GM03348 (cell line): ENCODE data around the gene MIP.
"Not testable (repeated sequence)": the region's sequence is repeated elsewhere in the genome, so short reads cannot be mapped to it uniquely, and the experiment has no call there.

Experiments used
- DNase-seq: peaks from one replicate; pipeline ENCODE4 v3.0.0; 2012; ENCODE audit warnings: low spot score

The MIP gene

DNA sequence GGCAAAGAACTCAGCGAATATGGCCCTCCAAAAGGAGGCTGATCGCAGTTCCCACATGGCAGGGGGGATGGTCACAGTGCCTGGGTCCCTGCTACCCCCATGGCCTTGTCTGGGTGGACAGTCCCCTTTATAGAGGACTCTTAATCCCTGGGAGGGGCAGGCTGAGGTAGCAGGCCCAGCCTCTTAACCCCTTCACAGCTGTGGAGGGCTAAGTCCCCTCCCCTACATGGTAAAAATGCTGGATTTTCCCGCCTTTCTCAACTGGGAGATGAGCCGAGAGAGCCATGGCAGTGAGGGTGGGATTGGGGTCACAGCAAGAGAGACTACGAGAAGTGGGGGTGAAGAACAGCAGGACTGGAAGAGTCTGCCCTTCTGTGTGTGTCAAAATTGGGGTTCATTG lies at the start of gene MIP:
Gene MIP (minus strand): TSS at position 101 of the 400 bp plus-strand sequence. CDS start 44 bp downstream, at position 57.
- no peak for DNase-seq

DNA sequence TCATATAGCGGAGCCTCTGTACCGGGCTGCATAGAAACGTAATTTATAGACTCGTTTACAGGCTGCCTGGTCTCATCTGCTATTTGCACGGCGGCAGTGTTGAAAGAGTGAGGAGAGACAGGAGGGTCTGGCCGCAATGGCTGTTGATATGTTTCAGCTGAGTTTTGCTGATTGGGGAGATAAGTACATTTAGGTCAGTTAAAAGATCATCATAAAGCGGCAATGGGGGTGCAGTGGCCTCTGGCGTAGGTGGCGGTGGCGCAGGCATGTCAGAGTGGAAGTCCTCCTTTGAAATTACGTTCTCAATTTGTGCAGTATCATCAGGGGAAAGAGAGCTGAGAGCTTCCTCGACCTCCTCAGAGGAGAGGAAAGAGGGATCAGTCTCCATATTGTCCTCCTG lies 45.4 kb upstream of the MIP start:
- DNase-seq = not testable (repeated sequence)

DNA sequence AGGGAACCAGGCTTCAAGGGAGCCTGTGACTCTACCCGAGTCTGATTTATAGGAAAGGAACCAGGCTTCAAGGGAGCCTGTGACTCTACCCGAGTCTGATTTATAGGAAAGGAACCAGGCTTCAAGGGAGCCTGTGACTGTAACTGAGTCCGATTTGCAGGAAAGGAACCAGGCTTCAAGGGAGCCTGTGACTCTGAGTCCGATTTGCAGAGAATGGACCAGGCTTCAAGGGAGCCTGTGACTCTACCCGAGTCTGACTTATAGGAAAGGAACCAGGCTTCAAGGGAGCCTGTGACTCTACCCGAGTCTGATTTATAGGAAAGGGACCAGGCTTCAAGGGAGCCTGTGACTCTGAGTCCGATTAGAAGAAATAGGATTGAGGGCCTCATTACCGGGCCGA lies 45.0 kb upstream of the MIP start:
- DNase-seq = not testable (repeated sequence)

- not testable (repeated sequence) for DNase-seq
Observed at GRCh38 chr12:56498126-56498902, 43.9 kb upstream of the MIP start.

DNA sequence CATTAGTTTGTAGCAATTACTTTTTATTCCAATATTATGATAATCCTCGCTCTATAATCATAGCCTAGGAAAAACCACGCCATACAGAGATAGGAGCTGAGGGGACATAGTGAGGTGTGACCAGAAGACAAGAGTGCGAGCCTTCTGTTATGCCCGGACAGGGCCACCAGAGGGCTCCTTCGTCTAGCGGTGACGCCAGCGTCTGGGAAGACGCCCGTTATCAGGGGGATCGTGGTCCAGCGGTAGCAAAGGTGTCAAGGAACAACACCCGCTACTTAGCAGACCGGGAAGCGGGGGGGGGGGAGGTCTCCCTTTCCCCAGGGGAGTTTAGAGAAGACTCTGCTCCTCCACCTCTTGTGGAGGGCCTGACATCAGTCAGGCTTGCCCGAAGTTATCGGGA lies 42.2 kb upstream of the MIP start:
- DNase-seq = peak; percentile 21

DNA sequence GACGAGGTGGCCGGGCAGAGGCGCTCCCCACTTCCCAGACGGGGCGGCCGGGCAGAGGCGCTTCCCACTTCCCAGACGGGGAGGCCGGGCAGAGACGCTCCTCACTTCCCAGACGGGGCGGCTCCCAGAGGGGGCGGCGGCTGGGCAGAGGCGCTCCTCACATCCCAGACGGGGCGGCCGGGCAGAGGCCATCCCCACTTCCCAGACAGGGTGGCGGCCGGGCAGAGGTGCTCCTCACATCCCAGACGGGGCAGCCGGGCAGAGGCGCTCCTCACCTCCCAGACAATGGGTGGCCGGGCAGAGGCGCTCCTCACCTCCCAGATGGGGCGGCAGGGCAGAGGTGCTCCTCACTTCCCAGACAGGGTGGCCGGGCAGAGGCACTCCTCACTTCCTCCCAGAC lies 40.0 kb upstream of the MIP start:
- DNase-seq = not testable (repeated sequence)

GRCh38 chr12:56494106-56494415 lies 39.6 kb upstream of the MIP start:
- DNase-seq = not testable (repeated sequence)

GRCh38 chr12:56493409-56494105 lies 39.1 kb upstream of the MIP start:
- not testable (repeated sequence) for DNase-seq

DNA sequence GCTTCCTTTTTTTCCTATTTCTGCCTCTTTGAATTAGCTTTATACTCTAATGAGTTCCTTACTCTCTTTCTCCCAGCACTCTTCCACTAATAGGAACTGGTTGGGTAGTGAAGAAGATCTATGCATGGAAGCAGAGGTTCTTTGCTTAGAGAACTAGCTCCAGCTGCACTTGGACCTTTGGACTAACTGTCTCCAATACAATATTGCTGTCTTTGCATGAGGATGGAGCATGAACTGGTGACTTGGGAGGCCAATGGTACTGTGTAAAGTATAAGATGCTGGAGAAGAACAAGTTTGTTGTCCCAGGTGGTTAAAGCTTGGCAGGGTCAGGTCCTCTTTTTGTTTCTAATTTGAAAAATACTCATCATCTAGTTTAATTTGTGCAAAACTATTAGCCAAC lies 35.9 kb upstream of the MIP start:
- DNase-seq = no peak

- peak; percentile 95 for DNase-seq
Observed at GRCh38 chr12:56488041-56488955, 33.8 kb upstream of the MIP start, which contains the start of gene GLS2. Gene GLS2 (minus strand): TSS chr12:56488161. CDS start chr12:56488118, 43 bp downstream.

GRCh38 chr12:56487448-56488040 lies 33.1 kb upstream of the MIP start:
- DNase-seq = peak; percentile 20

GRCh38 chr12:56486694-56487093 lies 32.2 kb upstream of the MIP start:
- DNase-seq = no peak

DNA sequence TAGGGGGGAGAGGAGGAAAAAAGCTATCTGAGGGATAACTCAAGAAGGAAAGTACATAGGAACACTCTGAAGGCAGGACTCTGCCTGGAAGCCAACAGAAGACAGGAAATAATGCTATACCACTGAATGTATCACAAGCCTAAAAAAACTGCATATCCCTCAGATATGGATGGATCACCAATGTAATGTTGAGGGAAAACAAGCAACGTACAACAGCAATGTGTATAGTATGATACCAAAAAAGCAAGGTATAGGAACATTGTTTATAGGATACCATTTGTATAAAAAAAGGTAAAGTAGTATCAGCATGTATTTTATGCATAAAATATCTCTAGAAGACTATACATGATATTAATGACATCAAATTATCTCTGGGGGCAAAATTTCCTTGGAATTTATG lies 30.1 kb upstream of the MIP start:
- DNase-seq = no peak

DNA sequence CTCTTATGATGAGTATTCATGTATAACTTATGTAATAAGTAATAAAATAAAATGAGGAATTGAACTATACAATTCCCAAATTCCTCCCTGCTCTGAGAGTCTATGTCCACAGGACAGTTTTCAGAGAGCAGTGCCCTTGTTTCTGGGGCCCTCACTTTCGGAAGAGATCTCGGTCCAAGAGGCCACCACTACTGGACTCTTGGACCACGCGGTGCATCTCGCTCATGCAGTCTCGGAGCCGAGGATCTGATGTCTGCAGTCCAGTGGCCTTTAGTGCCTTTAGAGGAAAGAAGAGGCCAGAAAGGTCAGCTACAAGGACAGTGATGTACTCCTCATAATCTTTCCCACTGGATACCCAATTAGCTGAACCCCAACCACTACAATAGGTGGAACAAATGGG lies 25.2 kb upstream of the MIP start:
- no peak for DNase-seq

DNA sequence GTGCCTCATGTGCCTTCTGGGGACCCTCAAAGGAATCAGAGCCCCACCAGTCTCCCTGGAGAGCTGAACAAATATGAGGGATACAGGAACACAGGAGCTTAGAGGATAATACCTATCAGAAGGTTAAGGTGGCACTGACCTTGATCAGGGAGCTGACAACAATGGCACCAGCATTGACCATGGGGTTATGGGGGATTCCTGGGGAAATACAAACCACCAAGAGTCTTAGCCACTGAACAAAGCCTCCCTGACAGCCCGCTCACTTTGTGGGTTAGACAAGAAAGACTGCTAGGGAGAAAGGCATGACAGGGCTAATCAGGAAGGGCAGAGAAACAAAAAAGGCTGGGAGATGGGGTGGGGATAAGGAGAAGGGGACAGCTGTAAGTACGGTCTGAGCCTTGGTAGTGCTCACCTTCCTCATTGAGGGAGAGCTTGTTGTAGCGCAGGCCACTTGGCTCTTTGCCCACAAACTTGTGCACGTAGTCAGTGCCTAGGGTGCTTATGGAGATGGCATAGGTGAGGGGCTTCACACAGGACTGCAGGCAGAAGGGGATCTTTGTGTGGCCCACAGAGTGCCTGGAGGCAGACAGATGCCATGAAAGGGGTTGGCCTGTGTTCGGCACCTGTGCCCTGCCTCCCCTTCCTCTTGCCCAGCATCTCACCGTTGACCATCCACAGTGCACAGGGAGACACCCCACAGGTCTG lies 23.2 kb upstream of the MIP start:
- no peak for DNase-seq

DNA sequence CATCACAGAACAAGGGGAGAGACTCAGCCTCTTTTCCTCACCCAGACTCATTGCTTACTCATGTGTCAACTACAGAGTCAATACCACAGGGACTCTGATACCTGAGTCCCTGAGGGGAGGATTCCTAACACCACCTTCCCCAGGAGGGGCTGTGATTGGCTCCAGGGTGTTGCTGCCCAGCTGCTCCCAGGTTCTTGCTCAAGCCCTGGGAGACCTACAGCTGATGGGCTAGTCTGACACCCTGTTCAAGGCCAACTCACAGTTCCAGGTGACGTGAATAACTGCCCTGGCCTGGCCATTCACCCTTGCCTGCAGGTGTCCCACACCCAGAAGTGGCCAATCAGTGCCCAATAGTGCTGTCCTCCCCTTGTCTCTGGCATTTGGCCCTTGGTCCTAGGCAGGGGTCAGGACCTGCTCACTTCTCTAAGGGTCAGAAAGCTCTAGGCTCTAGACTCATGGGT lies 22.5 kb upstream of the MIP start:
- DNase-seq = no peak

GRCh38 chr12:56476143-56476542 lies 21.7 kb upstream of the MIP start:
- no peak for DNase-seq

DNA sequence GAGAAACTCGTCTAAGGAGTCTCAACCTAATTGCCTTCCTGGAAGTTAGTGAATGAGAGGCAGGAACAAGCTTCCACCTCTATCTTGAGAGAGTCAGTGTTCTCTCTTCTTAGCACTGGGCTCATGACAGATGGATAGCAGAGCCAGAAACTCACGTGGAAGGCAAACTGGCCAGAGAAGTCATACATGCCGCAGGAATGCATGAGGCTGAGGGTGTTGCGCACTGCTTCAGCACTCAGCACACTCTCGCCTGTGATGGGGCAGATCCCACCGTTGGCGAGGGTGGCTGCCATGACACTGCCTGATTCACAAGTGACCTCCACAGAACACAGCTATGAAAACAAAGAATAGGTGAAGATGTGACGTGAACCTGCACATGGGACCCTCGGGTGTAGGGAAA lies 19.9 kb upstream of the MIP start:
- DNase-seq = no peak

DNA sequence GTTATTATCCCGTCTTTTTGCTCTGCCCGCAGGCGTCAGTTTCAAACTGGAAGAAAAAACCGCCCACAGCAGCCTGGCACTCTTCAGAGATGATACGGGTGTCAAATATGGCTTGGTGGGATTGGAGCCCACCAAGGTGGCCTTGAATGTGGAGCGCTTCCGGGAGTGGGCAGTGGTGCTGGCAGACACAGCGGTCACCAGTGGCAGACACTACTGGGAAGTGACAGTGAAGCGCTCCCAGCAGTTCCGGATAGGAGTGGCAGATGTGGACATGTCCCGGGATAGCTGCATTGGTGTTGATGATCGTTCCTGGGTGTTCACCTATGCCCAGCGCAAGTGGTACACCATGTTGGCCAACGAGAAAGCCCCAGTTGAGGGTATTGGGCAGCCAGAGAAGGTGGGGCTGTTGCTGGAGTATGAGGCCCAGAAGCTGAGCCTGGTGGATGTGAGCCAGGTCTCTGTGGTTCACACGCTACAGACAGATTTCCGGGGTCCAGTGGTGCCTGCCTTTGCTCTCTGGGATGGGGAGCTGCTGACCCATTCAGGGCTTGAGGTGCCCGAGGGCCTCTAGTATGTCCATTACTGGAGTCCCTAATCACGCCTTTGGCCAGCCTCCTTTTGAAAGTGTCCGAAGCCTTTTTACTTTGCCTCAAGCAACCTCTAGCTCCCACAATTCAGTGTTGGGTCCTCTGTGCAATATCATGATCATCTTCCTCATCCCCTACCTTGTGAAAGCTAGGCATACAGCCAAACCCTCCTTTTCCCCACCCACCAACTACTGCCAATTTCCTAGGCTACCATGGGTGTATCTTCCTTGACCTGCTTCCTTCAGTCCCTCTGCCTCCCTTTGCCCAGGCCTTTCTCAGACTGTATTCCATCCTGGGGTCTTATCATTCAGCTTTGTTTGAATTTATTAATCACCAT lies 14.8 kb upstream of the MIP start:
- peak; percentile 25 for DNase-seq
